Astrocyte (in vitro differentiated cells and primary cell): ENCODE measurements around the gene CD37.

Experiments
- EZH2 ChIP-seq: IDR thresholded peaks from 2 replicates; pipeline ENCODE4 v1.6.1; 2012; ENCODE audit warnings: mild to moderate bottlenecking, low read length, inconsistent platforms; ENCODE audit not compliant: insufficient read depth
- TF ChIP-seq, protein P1 (sequence below): IDR thresholded peaks from 2 replicates; pipeline ENCODE4 v1.5.1; 2011; ENCODE audit warnings: low read depth, mild to moderate bottlenecking, inconsistent platforms, low read length, moderate library complexity; ENCODE audit not compliant: insufficient read depth

DNA sequence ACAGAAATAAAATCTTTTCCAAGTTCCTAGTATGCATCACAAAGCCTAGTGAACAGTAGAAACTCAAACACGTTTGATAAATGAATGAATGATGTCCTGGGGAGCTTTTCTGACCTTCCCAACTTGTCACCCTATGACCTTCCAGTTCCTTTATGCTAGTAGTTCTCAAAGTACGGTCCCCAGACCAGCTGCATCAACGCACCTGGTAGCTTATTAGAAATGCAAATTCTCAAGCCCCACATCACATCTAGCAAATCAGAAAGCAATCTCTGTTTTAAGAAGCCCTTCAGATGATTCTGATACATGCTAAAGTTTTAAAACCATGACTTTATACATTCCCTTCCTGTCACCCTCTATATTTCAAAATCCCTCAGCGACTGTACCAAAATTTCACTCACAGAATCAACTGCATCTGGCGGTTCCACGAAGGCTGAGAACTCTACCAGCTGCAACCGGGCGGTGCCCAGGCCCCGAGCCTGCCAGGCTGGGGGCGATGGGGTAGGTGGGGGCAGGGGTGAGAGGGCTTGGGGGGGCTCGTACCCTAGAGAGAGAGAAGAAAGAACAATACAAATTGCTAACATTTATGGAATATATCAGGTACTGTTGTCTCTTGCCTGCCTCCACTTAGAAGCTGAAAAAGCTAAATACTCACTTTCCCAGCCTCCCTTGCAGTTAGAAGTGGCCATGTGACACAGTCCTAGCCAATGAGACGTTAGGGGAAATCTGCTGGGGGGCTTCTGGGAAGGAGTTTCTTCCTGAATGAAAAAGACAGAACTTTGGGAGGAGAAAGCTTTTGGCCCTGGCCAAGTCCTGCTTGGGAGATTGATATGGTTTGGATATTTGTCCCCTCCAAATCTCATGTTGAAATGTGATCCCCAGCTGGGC lies 13.3 kb downstream of the CD37 start:
- TF ChIP-seq, protein P1, sequence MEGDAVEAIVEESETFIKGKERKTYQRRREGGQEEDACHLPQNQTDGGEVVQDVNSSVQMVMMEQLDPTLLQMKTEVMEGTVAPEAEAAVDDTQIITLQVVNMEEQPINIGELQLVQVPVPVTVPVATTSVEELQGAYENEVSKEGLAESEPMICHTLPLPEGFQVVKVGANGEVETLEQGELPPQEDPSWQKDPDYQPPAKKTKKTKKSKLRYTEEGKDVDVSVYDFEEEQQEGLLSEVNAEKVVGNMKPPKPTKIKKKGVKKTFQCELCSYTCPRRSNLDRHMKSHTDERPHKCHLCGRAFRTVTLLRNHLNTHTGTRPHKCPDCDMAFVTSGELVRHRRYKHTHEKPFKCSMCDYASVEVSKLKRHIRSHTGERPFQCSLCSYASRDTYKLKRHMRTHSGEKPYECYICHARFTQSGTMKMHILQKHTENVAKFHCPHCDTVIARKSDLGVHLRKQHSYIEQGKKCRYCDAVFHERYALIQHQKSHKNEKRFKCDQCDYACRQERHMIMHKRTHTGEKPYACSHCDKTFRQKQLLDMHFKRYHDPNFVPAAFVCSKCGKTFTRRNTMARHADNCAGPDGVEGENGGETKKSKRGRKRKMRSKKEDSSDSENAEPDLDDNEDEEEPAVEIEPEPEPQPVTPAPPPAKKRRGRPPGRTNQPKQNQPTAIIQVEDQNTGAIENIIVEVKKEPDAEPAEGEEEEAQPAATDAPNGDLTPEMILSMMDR: no peak
- no peak for TF ChIP-seq EZH2
